HG03571 (cell line): Measurements from ENCODE around the gene GRXCR2.
"Not testable (repeated sequence)": the region's sequence is repeated elsewhere in the genome, so short reads cannot be mapped to it uniquely, and the experiment has no call there.

Source experiments
- ATAC-seq: cut with Tn5 transposase; IDR thresholded peaks from one replicate; pipeline ENCODE4 v1.9.1; 2021; ENCODE audit not compliant: unreplicated experiment

The GRXCR2 gene

GRCh38 chr5:145887217-145887616 is 14.4 kb upstream of the GRXCR2 start:
- ATAC-seq = no peak

- no peak for ATAC-seq
Observed at GRCh38 chr5:145874765-145875164, 2.0 kb upstream of the GRXCR2 start.

- ATAC-seq = no peak
Observed at GRCh38 chr5:145872486-145872885, 328 bp downstream of the GRXCR2 start.

GRCh38 chr5:145869753-145870152 is 3.1 kb downstream of the GRXCR2 start:
- no peak for ATAC-seq

GRCh38 chr5:145867806-145868205 is 5.0 kb downstream of the GRXCR2 start:
- no peak for ATAC-seq

GRCh38 chr5:145864432-145864831 is 8.4 kb downstream of the GRXCR2 start:
- not testable (repeated sequence) for ATAC-seq

GRCh38 chr5:145863003-145863402 is 9.8 kb downstream of the GRXCR2 start:
- no peak for ATAC-seq

GRCh38 chr5:145859897-145860296 is 12.9 kb downstream of the GRXCR2 start:
- ATAC-seq = no peak

GRCh38 chr5:145859453-145859852 is 13.4 kb downstream of the GRXCR2 start:
- no peak for ATAC-seq

GRCh38 chr5:145858959-145859358 is 13.9 kb downstream of the GRXCR2 start:
- ATAC-seq = no peak

- no peak for ATAC-seq
Observed at GRCh38 chr5:145856285-145856818, 16.5 kb downstream of the GRXCR2 start.

- ATAC-seq = no peak
Observed at GRCh38 chr5:145855763-145856267, 17.0 kb downstream of the GRXCR2 start.

GRCh38 chr5:145854651-145855258 is 18.1 kb downstream of the GRXCR2 start:
- no peak for ATAC-seq

- ATAC-seq = no peak
Observed at GRCh38 chr5:145853781-145854376, 18.9 kb downstream of the GRXCR2 start.

GRCh38 chr5:145852990-145853389 is 19.8 kb downstream of the GRXCR2 start:
- ATAC-seq = no peak

GRCh38 chr5:145848854-145849253 is 24.0 kb downstream of the GRXCR2 start:
- no peak for ATAC-seq

- no peak for ATAC-seq
Observed at GRCh38 chr5:145847499-145848497, 25.0 kb downstream of the GRXCR2 start.

- ATAC-seq = no peak
Observed at GRCh38 chr5:145846081-145846480, 26.7 kb downstream of the GRXCR2 start.

- ATAC-seq = no peak
Observed at GRCh38 chr5:145841299-145841698, 31.5 kb downstream of the GRXCR2 start.

GRCh38 chr5:145840458-145841132 is 32.2 kb downstream of the GRXCR2 start:
- no peak for ATAC-seq

GRCh38 chr5:145838276-145838675 is 34.5 kb downstream of the GRXCR2 start:
- ATAC-seq = no peak
